Esophagus muscularis mucosa (tissue), 4 donors: ENCODE data around the gene EDIL3. TPM values are rescaled to one million over a fixed set of nuclear protein-coding genes. Genes with fewer than 3 reads are reported as not detected.
A peak's percentile ranks its signal among the peaks of the same experiment; 100 is the strongest.

Source experiments
- DNase-seq: peaks from one replicate; pipeline ENCODE4 v3.0.0-alpha.2; 2017; ENCODE audit errors: extremely low spot score
- H3K27ac ChIP-seq, 4 donors: fragments of 200-600 bp; sonication (generic); replicated peaks in 1 of 4; 1 replicate in 3 of 4; 2 replicates in 1 of 4; pipeline ENCODE4 v1.5.1; 2016 to 2019; ENCODE audit warnings: mild to moderate bottlenecking in 1 of 4
- H3K27me3 ChIP-seq, 4 donors: fragments of 200-600 bp; sonication (generic); one replicate each; pipeline versions ENCODE4 v1.5.1 to v1.6.0; 2016 to 2019
- H3K36me3 ChIP-seq, 4 donors: fragments of 200-600 bp; sonication (generic); one replicate each; pipeline ENCODE4 v1.5.1; 2016 to 2019
- H3K4me1 ChIP-seq, 4 donors: fragments of 200-600 bp; sonication (generic); one replicate each; pipeline ENCODE4 v1.5.1; 2016 to 2019
- H3K4me3 ChIP-seq, 4 donors: fragments of 200-600 bp; sonication (generic); 1 replicate in 2 of 4; 2 replicates in 2 of 4; pipeline ENCODE4 v1.5.1; 2016 to 2019; ENCODE audit warnings: mild to moderate bottlenecking in 4 of 4, moderate library complexity in 1 of 4
- H3K9me3 ChIP-seq, 4 donors: fragments of 200-600 bp; sonication (generic); 1 replicate in 3 of 4; 2 replicates in 1 of 4; pipeline ENCODE4 v1.5.1; 2016 to 2019
- EP300 ChIP-seq: sonication (generic); formaldehyde crosslinking; IDR thresholded peaks from one replicate; pipeline ENCODE4 v1.6.1; 2017; ENCODE audit warnings: antibody characterized with exemption
- POLR2A ChIP-seq: fragments of 450-650 bp; IDR thresholded peaks from one replicate; pipeline ENCODE4 v1.6.1; 2017; ENCODE audit warnings: antibody characterized with exemption, moderate library complexity, mild to moderate bottlenecking, low read depth
- POLR2AphosphoS5 ChIP-seq, 2 donors: sonication (generic); formaldehyde crosslinking; IDR thresholded peaks; one replicate each; pipeline ENCODE4 v1.6.1; 2017; ENCODE audit warnings: antibody characterized with exemption in 2 of 2
- WGBS: methylation state at CpG from one replicate; pipeline ENCODE4 v1.1.5; 2018; 5-methylcytosine and 5-hydroxymethylcytosine counted together
- intact Hi-C: fragments of 100-400 bp; cut with DNase I; formaldehyde crosslinking; loops from one replicate; pipeline ENCODE4 v1.15.1; 2023
- total RNA-seq, 4 donors: library from RNA; depleted of rRNA; stranded (reverse); fragments of >200 nt; gene quantifications; one replicate each; pipeline versions ENCODE4 v1.1.0 to v1.2.1, GENCODE V29; 2016
- TF ChIP-seq, protein P1 (sequence below), 3 experiments: fragments of 200-600 bp in 2 of 3; fragments of 450-650 bp in 1 of 3; sonication (generic) in 2 of 3; IDR thresholded peaks; one replicate each; pipeline ENCODE4 v1.5.1; 2017 to 2019; ENCODE audit warnings: antibody characterized with exemption in 3 of 3, mild to moderate bottlenecking in 2 of 3, moderate library complexity in 1 of 3

The EDIL3 gene
- total RNA-seq, 4 donors from 2014 or later = 10.0 to 17.9 (median 10.8) TPM

DNA sequence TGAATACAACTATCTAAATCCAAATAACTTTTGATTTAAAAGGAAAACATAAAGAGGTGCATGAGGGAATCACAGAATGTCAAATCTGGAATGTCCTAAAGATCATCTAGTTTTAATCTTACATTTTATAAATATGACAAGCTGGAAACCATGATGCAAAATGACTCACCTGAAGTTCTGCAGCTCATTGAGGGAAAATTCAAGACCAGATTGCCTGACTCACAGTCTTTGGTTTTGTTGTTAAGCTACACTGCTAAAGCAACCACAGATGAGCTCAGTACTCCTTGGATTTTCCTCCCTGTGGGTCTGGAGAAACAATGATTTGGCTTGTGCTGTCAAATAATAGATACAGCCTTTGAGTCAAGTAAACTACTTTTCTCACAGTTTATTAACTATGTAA lies 19.1 kb upstream of the EDIL3 start:
- H3K9me3 ChIP-seq = no peaks in the 10 kb centered on the region
- TF ChIP-seq POLR2A = no peak
- TF ChIP-seq, protein P1, sequence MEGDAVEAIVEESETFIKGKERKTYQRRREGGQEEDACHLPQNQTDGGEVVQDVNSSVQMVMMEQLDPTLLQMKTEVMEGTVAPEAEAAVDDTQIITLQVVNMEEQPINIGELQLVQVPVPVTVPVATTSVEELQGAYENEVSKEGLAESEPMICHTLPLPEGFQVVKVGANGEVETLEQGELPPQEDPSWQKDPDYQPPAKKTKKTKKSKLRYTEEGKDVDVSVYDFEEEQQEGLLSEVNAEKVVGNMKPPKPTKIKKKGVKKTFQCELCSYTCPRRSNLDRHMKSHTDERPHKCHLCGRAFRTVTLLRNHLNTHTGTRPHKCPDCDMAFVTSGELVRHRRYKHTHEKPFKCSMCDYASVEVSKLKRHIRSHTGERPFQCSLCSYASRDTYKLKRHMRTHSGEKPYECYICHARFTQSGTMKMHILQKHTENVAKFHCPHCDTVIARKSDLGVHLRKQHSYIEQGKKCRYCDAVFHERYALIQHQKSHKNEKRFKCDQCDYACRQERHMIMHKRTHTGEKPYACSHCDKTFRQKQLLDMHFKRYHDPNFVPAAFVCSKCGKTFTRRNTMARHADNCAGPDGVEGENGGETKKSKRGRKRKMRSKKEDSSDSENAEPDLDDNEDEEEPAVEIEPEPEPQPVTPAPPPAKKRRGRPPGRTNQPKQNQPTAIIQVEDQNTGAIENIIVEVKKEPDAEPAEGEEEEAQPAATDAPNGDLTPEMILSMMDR (IDR thresholded peaks at IDR 0.05) = no peak
- no peak for TF ChIP-seq POLR2AphosphoS5 (IDR thresholded peaks at IDR 0.05)
- TF ChIP-seq EP300 = no peak
- no peak overlapping the region for H3K4me3 ChIP-seq
- intact Hi-C loops = no loop called here
- no peak for DNase-seq
- no peaks in the 10 kb centered on the region for H3K27me3 ChIP-seq
- H3K4me1 ChIP-seq = no peaks in the 10 kb centered on the region
- H3K36me3 ChIP-seq = no peaks in the 10 kb centered on the region
- H3K27ac ChIP-seq = no peak overlapping the region

DNA sequence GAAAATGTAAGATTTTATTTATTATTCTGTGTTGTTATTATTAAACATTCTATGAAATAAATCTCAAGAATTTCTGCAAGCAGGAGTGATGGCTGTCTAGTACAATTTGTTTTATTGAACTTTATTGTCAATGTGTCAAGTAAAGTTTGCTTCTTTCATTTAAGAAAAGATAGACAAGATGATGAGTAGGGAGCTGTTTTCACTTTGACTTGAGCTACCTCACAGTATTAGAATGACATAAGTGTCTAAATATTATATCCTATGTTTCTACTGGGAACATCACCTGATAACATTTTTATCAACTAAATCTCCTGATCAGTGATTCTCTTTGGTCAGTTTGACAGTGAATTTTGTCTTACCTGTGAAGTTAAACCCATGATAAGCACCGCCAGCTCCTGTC lies 12.7 kb upstream of the EDIL3 start:
- H3K36me3 ChIP-seq = no peaks in the 10 kb centered on the region
- H3K27ac ChIP-seq = no peak overlapping the region
- no peak for DNase-seq
- intact Hi-C loops = no loop called here
- H3K27me3 ChIP-seq = no peaks in the 10 kb centered on the region
- WGBS = 88% methylated on average over 1 of the region's 1 CpG
- no peaks in the 10 kb centered on the region for H3K9me3 ChIP-seq
- H3K4me1 ChIP-seq = peaks cover 0 to 7% (median 0%) of the 10 kb centered on the region in 4 donors
- H3K4me3 ChIP-seq = no peak overlapping the region
- TF ChIP-seq POLR2A (no peak), POLR2AphosphoS5 (IDR thresholded peaks at IDR 0.05) (no peak), EP300 (no peak)
- TF ChIP-seq, protein P1 (IDR thresholded peaks at IDR 0.05) = no peak

DNA sequence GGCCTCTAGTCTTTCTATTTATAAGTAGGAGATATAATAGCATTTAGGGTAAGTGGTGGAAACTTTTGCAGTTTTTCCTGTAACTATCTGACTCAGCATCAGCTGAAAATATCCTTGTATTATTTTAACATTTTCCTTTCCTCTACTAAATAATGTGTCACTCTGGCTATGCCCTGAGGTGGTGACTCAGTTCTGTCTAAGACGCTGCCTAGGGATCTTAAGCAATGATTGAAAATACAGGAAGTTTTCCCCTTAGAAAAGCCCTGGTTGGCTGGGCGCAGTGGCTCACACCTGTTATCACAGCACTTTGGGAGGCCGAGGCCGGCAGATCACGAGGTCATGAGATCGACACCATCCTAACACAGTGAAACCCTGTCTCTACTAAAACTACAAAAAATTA lies 9.3 kb upstream of the EDIL3 start:
- Histone ChIP-seq H3K9me3 (no peaks in the 10 kb centered on the region), H3K36me3 (no peaks in the 10 kb centered on the region), H3K27ac (no peak overlapping the region), H3K4me1 (peaks cover 0 to 7% (median 0%) of the 10 kb centered on the region in 4 donors), H3K27me3 (no peaks in the 10 kb centered on the region), H3K4me3 (no peak overlapping the region)
- TF ChIP-seq POLR2A (no peak), EP300 (no peak), POLR2AphosphoS5 (IDR thresholded peaks at IDR 0.05) (no peak)
- TF ChIP-seq, protein P1 (IDR thresholded peaks at IDR 0.05) = no peak
- intact Hi-C loops = no loop called here
- WGBS = 91% methylated on average over 6 of the region's 6 CpGs
- DNase-seq = no peak

DNA sequence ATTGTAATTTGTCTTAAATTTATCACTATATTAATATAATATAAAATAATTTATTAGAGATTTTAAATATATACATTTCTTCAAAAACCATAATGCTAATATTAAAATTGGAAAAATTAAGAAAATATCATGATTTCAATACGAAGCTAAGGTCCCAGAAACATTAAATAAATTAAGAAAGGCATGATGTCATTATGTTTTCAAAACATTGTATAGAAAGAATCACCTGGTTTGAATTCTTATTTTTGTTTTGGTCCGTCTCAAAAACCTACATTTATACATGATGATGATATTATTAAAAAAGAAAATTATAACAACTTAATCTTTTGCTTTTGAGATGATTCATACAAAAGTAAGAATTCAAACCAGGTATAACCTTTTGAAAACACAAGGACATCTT lies 8.2 kb upstream of the EDIL3 start:
- Histone ChIP-seq H3K27ac (no peak overlapping the region), H3K4me1 (peaks cover 0 to 7% (median 0%) of the 10 kb centered on the region in 4 donors), H3K4me3 (no peak overlapping the region), H3K9me3 (no peaks in the 10 kb centered on the region), H3K36me3 (no peaks in the 10 kb centered on the region), H3K27me3 (no peaks in the 10 kb centered on the region)
- DNase-seq = no peak
- 93% methylated on average over 2 of the region's 2 CpGs for WGBS
- intact Hi-C loops = no loop called here
- no peak for TF ChIP-seq POLR2A
- no peak for TF ChIP-seq EP300
- TF ChIP-seq, protein P1 (IDR thresholded peaks at IDR 0.05) = no peak
- TF ChIP-seq POLR2AphosphoS5 (IDR thresholded peaks at IDR 0.05) = no peak

DNA sequence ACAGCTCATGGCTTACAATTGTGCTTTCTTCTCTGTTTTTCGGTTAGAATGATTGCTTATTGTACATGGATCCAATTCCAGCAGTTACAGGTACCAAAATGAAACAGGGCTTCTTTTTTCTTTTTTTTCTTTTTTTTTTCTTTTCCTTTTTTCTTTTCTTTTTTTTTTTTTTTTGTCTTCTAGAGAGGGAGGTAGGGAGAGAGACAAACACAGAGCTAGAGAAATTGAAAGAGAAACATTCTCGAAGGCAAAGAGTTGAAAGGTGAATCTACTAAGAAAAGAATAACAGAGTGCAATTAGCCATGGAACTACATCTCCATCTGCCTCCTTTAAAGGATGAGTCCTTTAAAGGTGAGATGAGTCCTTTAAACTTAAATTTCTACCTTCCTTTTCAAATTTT lies 1.0 kb upstream of the EDIL3 start:
- TF ChIP-seq, protein P1 (IDR thresholded peaks at IDR 0.05) = no peak
- TF ChIP-seq EP300 = no peak
- TF ChIP-seq POLR2A = no peak
- TF ChIP-seq POLR2AphosphoS5 (IDR thresholded peaks at IDR 0.05) = no peak
- Histone ChIP-seq H3K27me3 (peaks cover 0 to 44% (median 9%) of the 10 kb centered on the region in 4 donors), H3K27ac (no peak overlapping the region), H3K4me3 (peak overlapping the region in 3 of 4 donors; percentile 60 to 65 (median 62)), H3K9me3 (no peaks in the 10 kb centered on the region), H3K4me1 (peaks cover 8 to 39% (median 35%) of the 10 kb centered on the region in 4 donors), H3K36me3 (no peaks in the 10 kb centered on the region)
- DNase-seq = no peak
- WGBS = 57% methylated on average over 2 of the region's 2 CpGs
- intact Hi-C loops = no loop called here
